ENCODE results near the gene ZNF79. TPM values are rescaled to one million over a fixed set of nuclear protein-coding genes. Genes with fewer than 3 reads are reported as not detected.

The ZNF79 gene
- total RNA-seq, 1 donor from 2014 or later: 8.3 TPM

- no peak for TF ChIP-seq CTCF (IDR thresholded peaks at IDR 0.05)
- Histone ChIP-seq H3K36me3 (peaks cover 4% of the 10 kb centered on the region), H3K9me3 (no peaks in the 10 kb centered on the region), H3K4me1 (peaks cover 16% of the 10 kb centered on the region), H3K27ac (no peak overlapping the region), H3K27me3 (no peaks in the 10 kb centered on the region), H3K4me3 (no peak overlapping the region)
- no peak for ATAC-seq
- intact Hi-C loops (cut with DNase I): loop anchor here (10.0 kb wide), 1 partner anchor 184 kb away; no protein-coding TSS in a partner anchor
- DNase-seq: peak; percentile 56
These were observed 25.3 kb upstream of the ZNF79 start for GRCh38 chr9:127398715-127399400.

GRCh38 chr9:127399736-127400269 lies 24.4 kb upstream of the ZNF79 start:
- Histone ChIP-seq H3K27me3 (no peaks in the 10 kb centered on the region), H3K27ac (no peak overlapping the region), H3K4me3 (no peak overlapping the region), H3K4me1 (peaks cover 16% of the 10 kb centered on the region), H3K9me3 (no peaks in the 10 kb centered on the region), H3K36me3 (peaks cover 9% of the 10 kb centered on the region)
- TF ChIP-seq CTCF (IDR thresholded peaks at IDR 0.05): no peak
- ATAC-seq: no peak
- DNase-seq: peak; percentile 47
- intact Hi-C loops (cut with DNase I): loop anchor here (10.0 kb wide), 1 partner anchor 185 kb away; no protein-coding TSS in a partner anchor

GRCh38 chr9:127402401-127403090 lies 21.6 kb upstream of the ZNF79 start:
- H3K36me3 ChIP-seq: peaks cover 18% of the 10 kb centered on the region
- intact Hi-C loops (cut with DNase I): no loop called here
- peaks cover 11% of the 10 kb centered on the region for H3K4me1 ChIP-seq

GRCh38 chr9:127403507-127404192 lies 20.5 kb upstream of the ZNF79 start:
- H3K27ac ChIP-seq: no peak overlapping the region
- intact Hi-C loops (cut with DNase I): no loop called here
- peaks cover 2% of the 10 kb centered on the region for H3K4me1 ChIP-seq
- DNase-seq (peak; percentile 58), ATAC-seq (no peak)
- no peaks in the 10 kb centered on the region for H3K27me3 ChIP-seq
- H3K36me3 ChIP-seq: peaks cover 18% of the 10 kb centered on the region
- no peak overlapping the region for H3K4me3 ChIP-seq
- H3K9me3 ChIP-seq: no peaks in the 10 kb centered on the region
- TF ChIP-seq CTCF (IDR thresholded peaks at IDR 0.05): no peak

More at GRCh38 chr9:127402401-127403090, 21.6 kb upstream of the ZNF79 start:
- DNase-seq: peak; percentile 53
- no peak overlapping the region for H3K4me3 ChIP-seq
- no peaks in the 10 kb centered on the region for H3K27me3 ChIP-seq
- ATAC-seq: no peak
- H3K27ac ChIP-seq: no peak overlapping the region
- no peak for TF ChIP-seq CTCF (IDR thresholded peaks at IDR 0.05)
- H3K9me3 ChIP-seq: no peaks in the 10 kb centered on the region

GRCh38 chr9:127404631-127405030 lies 19.6 kb upstream of the ZNF79 start:
- intact Hi-C loops (cut with DNase I): no loop called here
- Histone ChIP-seq H3K36me3 (peaks cover 18% of the 10 kb centered on the region), H3K4me3 (no peak overlapping the region), H3K27me3 (no peaks in the 10 kb centered on the region), H3K9me3 (no peaks in the 10 kb centered on the region), H3K4me1 (no peaks in the 10 kb centered on the region), H3K27ac (no peak overlapping the region)
- no peak for TF ChIP-seq CTCF (IDR thresholded peaks at IDR 0.05)
- no peak for DNase-seq
- no peak for ATAC-seq

Data from upper lobe of right lung (tissue), 1 donor.